ENCODE results near the gene TAS2R50. TPM values are rescaled to one million over a fixed set of nuclear protein-coding genes. Genes with fewer than 3 reads are reported as not detected.

The TAS2R50 gene
- total and polyA plus RNA-seq, 8 donors: 0.40 to 0.74 (median 0.60) TPM; not detected in 2

GRCh38 chr12:10959804-10960203, 26.9 kb downstream of the TAS2R50 start:
- Histone ChIP-seq H3K4me3 (no peak overlapping the region), H3K27ac (no peak overlapping the region), H3K27me3 (no peaks in the 10 kb centered on the region), H3K9me3 (no peaks in the 10 kb centered on the region), H3K4me1 (no peaks in the 10 kb centered on the region), H3K36me3 (no peaks in the 10 kb centered on the region)
- intact Hi-C loops (cut with DNase I): no loop called here
- FAIRE-seq: no peak
- WGBS, 2 donors: 92 to 93% methylated on average over 2 of the region's 2 CpGs
- ATAC-seq: no peak
- DNase-seq: no peak
- TF ChIP-seq CTCF (IDR thresholded peaks at IDR 0.05): no peak

- intact Hi-C loops (cut with DNase I): no loop called here
Observed at GRCh38 chr12:10957741-10958140, 29.0 kb downstream of the TAS2R50 start.

GRCh38 chr12:10956085-10956484, 30.6 kb downstream of the TAS2R50 start:
- no peak for FAIRE-seq

More at GRCh38 chr12:10957741-10958140, 29.0 kb downstream of the TAS2R50 start:
- no peaks in the 10 kb centered on the region for H3K9me3 ChIP-seq
- ATAC-seq (no peak), FAIRE-seq (no peak), DNase-seq (no peak)
- H3K4me1 ChIP-seq: no peaks in the 10 kb centered on the region
- H3K27me3 ChIP-seq: no peaks in the 10 kb centered on the region
- H3K4me3 ChIP-seq: no peak overlapping the region
- no peaks in the 10 kb centered on the region for H3K36me3 ChIP-seq
- no peak for TF ChIP-seq CTCF (IDR thresholded peaks at IDR 0.05)
- no peak overlapping the region for H3K27ac ChIP-seq

GRCh38 chr12:10952645-10953044, 34.1 kb downstream of the TAS2R50 start:
- Histone ChIP-seq H3K27ac (no peak overlapping the region), H3K9me3 (no peaks in the 10 kb centered on the region), H3K36me3 (no peaks in the 10 kb centered on the region), H3K4me1 (no peaks in the 10 kb centered on the region), H3K27me3 (no peaks in the 10 kb centered on the region), H3K4me3 (no peak overlapping the region)
- whole genome bisulfite sequencing, 2 donors: 96 to 100% methylated on average over 4 of the region's 4 CpGs
- no peak for DNase-seq
- TF ChIP-seq CTCF (IDR thresholded peaks at IDR 0.05): no peak
- ATAC-seq: no peak
- FAIRE-seq: no peak
- intact Hi-C loops (cut with DNase I): no loop called here

More at GRCh38 chr12:10956085-10956484, 30.6 kb downstream of the TAS2R50 start:
- TF ChIP-seq CTCF (IDR thresholded peaks at IDR 0.05): no peak
- Histone ChIP-seq H3K27me3 (no peaks in the 10 kb centered on the region), H3K36me3 (no peaks in the 10 kb centered on the region), H3K4me3 (no peak overlapping the region), H3K4me1 (no peaks in the 10 kb centered on the region), H3K27ac (no peak overlapping the region), H3K9me3 (no peaks in the 10 kb centered on the region)
- ATAC-seq: no peak
- intact Hi-C loops (cut with DNase I): no loop called here
- no peak for DNase-seq

GRCh38 chr12:10943167-10943566, 43.5 kb downstream of the TAS2R50 start:
- Histone ChIP-seq H3K36me3 (no peaks in the 10 kb centered on the region), H3K27ac (no peak overlapping the region), H3K4me3 (no peak overlapping the region), H3K27me3 (no peaks in the 10 kb centered on the region), H3K9me3 (no peaks in the 10 kb centered on the region), H3K4me1 (no peaks in the 10 kb centered on the region)
- FAIRE-seq (no peak), DNase-seq (no peak), ATAC-seq (no peak)
- no peak for TF ChIP-seq CTCF (IDR thresholded peaks at IDR 0.05)
- 95 to 98% methylated on average over 2 of the region's 2 CpGs for WGBS, 2 donors
- intact Hi-C loops (cut with DNase I): no loop called here
